GM12878 (cell line): ENCODE results near the gene MTFMT.

Experiments
- CEBPB ChIP-seq, 2 experiments: fragments of 150-350 bp in 1 of 2; IDR thresholded peaks; 2 replicates each; pipeline ENCODE4 v1.6.1; 2012 to 2014; ENCODE audit warnings: low read depth in 2 of 2, low read length in 2 of 2, borderline replicate concordance in 1 of 2, inconsistent platforms in 1 of 2
- CTCF ChIP-seq, 3 experiments: IDR thresholded peaks in 2 of 3; conservative IDR thresholded peaks in 1 of 3; 2 replicates each; pipeline ENCODE4 v1.5.1; 2011; ENCODE audit warnings: low read depth in 3 of 3, low read length in 3 of 3, mild to moderate bottlenecking in 3 of 3, control low read depth in 2 of 3, moderate library complexity in 2 of 3, inconsistent platforms in 1 of 3, mixed read lengths in 1 of 3; ENCODE audit not compliant: control insufficient read depth in 2 of 3, insufficient read depth in 1 of 3; ENCODE audit errors: extremely low read depth in 1 of 3
- ELK1 ChIP-seq: IDR thresholded peaks from 2 replicates; pipeline ENCODE4 v1.6.1; 2012; ENCODE audit warnings: low read depth, low read length, improper control_type of control experiment
- JUNB ChIP-seq: IDR thresholded peaks from 2 replicates; pipeline ENCODE4 v1.6.1; 2016; ENCODE audit warnings: antibody characterized with exemption, mild to moderate bottlenecking
- POLR2A ChIP-seq: IDR thresholded peaks from 2 replicates; pipeline ENCODE4 v1.6.1; 2011; ENCODE audit warnings: low read depth, mild to moderate bottlenecking, low read length
- POLR2AphosphoS5 ChIP-seq: IDR thresholded peaks from 2 replicates; pipeline ENCODE4 v1.6.1; 2011; ENCODE audit warnings: mild to moderate bottlenecking, low read length, inconsistent platforms

DNA sequence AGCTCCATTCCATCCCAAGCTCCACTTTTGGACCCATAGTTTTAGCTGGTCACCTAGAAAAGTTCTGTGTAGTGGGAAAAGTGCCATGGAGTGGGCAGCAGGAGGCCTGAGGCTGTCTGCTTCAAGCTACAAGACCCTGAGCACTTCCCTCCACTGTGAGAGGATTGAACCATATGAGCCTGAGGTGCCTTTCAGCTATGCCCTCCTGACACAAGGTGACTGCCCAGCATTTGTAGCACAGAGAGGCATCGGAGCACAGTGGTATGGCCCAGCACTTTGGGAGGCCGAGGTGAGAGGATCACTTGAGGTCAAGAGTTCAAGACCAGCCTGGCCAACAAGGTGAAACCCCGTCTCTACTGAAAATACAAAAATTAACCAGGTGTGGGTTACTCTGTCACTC lies 43.2 kb upstream of the MTFMT start:
- no peak for TF ChIP-seq CEBPB (IDR thresholded peaks at IDR 0.05; ENCODE audit: borderline replicate concordance in 1 of 2, low read depth in 2 of 2, low read length in 2 of 2)
- TF ChIP-seq POLR2A, result no peak
- no peak for TF ChIP-seq POLR2AphosphoS5
- TF ChIP-seq ELK1, result no peak
- TF ChIP-seq CTCF (IDR thresholded peaks at IDR 0.05 in 2 of 3, conservative IDR thresholded peaks at IDR 0.05 in 1 of 3; ENCODE audit: control insufficient read depth in 2 of 3, extremely low read depth in 1 of 3, insufficient read depth in 1 of 3, low read depth in 3 of 3, low read length in 3 of 3), result no peak
- no peak for TF ChIP-seq JUNB
